ENCODE results near the gene BMI1. TPM values are rescaled to one million over a fixed set of nuclear protein-coding genes. Genes with fewer than 3 reads are reported as not detected.

The BMI1 gene
- total RNA-seq, 6 experiments from 2014 or later: 34.8 to 51.1 (median 42.3) TPM

DNA sequence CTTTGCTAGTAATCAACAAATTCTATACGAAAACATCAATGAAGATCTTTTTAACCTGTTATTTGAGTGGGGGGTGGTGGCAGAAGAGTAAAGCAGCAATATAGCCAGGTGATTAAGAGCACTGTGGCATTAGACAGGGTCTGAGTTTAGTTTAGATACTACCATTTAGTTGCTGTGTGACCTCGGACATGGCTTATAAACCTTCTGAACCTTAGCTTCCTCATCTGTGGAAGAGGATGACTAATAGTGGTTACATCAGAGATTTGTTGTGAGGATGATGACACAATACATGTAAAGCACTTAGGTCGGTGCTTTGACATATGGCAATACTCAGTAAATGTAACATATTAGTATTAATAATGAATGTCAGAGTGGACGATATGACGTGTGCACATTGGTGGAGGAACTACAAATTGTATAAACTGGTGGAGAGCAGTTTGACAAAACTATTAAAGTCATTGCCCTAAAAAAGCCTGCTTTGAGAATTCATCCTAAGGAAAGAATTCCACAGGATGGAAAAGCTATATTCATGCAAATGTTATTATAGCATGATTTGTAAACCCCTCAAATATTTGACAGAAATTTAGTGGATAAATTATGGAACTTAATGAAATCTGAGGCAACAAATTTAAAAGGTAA, 48.7 kb downstream of the BMI1 start:
- TF ChIP-seq CTCF (IDR thresholded peaks at IDR 0.05): no peak
- Mint-ChIP-seq H3K27me3 (ENCODE audit: insufficient read depth) (no peaks in the 10 kb centered on the region; the same call in 1 of the 2 replicates), H3K4me3 (no peak overlapping the region), H3K9me3 (no peaks in the 10 kb centered on the region), H3K36me3 (ENCODE audit: low read depth) (no peaks in the 10 kb centered on the region), H3K27ac (no peak overlapping the region), H3K4me1 (ENCODE audit: low read depth) (no peaks in the 10 kb centered on the region)
- DNase-seq: no peak

- Mint-ChIP-seq H3K36me3 (ENCODE audit: low read depth) (no peaks in the 10 kb centered on the region), H3K27ac (no peak overlapping the region), H3K4me1 (ENCODE audit: low read depth) (no peaks in the 10 kb centered on the region), H3K4me3 (no peak overlapping the region), H3K27me3 (ENCODE audit: insufficient read depth) (no peaks in the 10 kb centered on the region), H3K9me3 (no peaks in the 10 kb centered on the region)
- TF ChIP-seq CTCF (IDR thresholded peaks at IDR 0.05): no peak
- DNase-seq: no peak
Observed at GRCh38 chr10:22370320-22370719, 49.4 kb downstream of the BMI1 start.

- DNase-seq: no peak
- Mint-ChIP-seq H3K9me3 (no peaks in the 10 kb centered on the region), H3K27me3 (ENCODE audit: insufficient read depth) (no peaks in the 10 kb centered on the region), H3K36me3 (ENCODE audit: low read depth) (no peaks in the 10 kb centered on the region), H3K27ac (no peak overlapping the region), H3K4me3 (no peak overlapping the region), H3K4me1 (ENCODE audit: low read depth) (no peaks in the 10 kb centered on the region)
- no peak for TF ChIP-seq CTCF (IDR thresholded peaks at IDR 0.05)
Observed at GRCh38 chr10:22372298-22372697, 51.4 kb downstream of the BMI1 start.

GRCh38 chr10:22372917-22373316, 52.0 kb downstream of the BMI1 start:
- no peak overlapping the region for H3K4me3 Mint-ChIP-seq
- TF ChIP-seq CTCF (IDR thresholded peaks at IDR 0.05): no peak
- no peaks in the 10 kb centered on the region for H3K27me3 Mint-ChIP-seq (ENCODE audit: insufficient read depth)
- H3K27ac Mint-ChIP-seq: no peak overlapping the region
- no peaks in the 10 kb centered on the region for H3K9me3 Mint-ChIP-seq
- DNase-seq: no peak
- no peaks in the 10 kb centered on the region for H3K4me1 Mint-ChIP-seq (ENCODE audit: low read depth)
- no peaks in the 10 kb centered on the region for H3K36me3 Mint-ChIP-seq (ENCODE audit: low read depth)

- Mint-ChIP-seq H3K9me3 (no peaks in the 10 kb centered on the region), H3K27me3 (ENCODE audit: insufficient read depth) (peaks cover 10% of the 10 kb centered on the region)
Observed at GRCh38 chr10:22374489-22375126, 53.7 kb downstream of the BMI1 start.

More at GRCh38 chr10:22374489-22375126, 53.7 kb downstream of the BMI1 start:
- no peak overlapping the region for H3K27ac Mint-ChIP-seq
- TF ChIP-seq CTCF (IDR thresholded peaks at IDR 0.05): no peak
- H3K36me3 Mint-ChIP-seq (ENCODE audit: low read depth): no peaks in the 10 kb centered on the region
- DNase-seq: no peak
- no peak overlapping the region for H3K4me3 Mint-ChIP-seq
- H3K4me1 Mint-ChIP-seq (ENCODE audit: low read depth): no peaks in the 10 kb centered on the region

Measured in HFFc6 (cell line).